Spleen (tissue), 11 donors: ENCODE data around the gene FAM110D. TPM values are rescaled to one million over a fixed set of nuclear protein-coding genes. Genes with fewer than 3 reads are reported as not detected.

Experiments used
- DNase-seq: peaks from one replicate; pipeline ENCODE4 v3.0.0-alpha.2; 2020
- H3K27ac ChIP-seq, 8 donors: fragments of 200-600 bp; sonication (generic) in 7 of 8; 1 replicate in 4 of 8; 2 replicates in 4 of 8; pipeline versions ENCODE4 v1.5.0 to v1.8.0; 2016 to 2021; ENCODE audit warnings: inconsistent platforms in 4 of 8, mild to moderate bottlenecking in 4 of 8, moderate library complexity in 1 of 8
- H3K27me3 ChIP-seq, 7 donors: fragments of 200-600 bp; sonication (generic) in 6 of 7; replicated peaks in 1 of 7; 1 replicate in 4 of 7; 2 replicates in 3 of 7; pipeline versions ENCODE4 v1.5.0 to v1.8.0; 2016 to 2021; ENCODE audit warnings: inconsistent platforms in 3 of 7, mild to moderate bottlenecking in 1 of 7
- H3K36me3 ChIP-seq, 6 donors: fragments of 200-600 bp; sonication (generic) in 5 of 6; 1 replicate in 4 of 6; 2 replicates in 2 of 6; pipeline versions ENCODE4 v1.5.0 to v1.8.0; 2016 to 2021; ENCODE audit warnings: inconsistent platforms in 2 of 6
- H3K4me1 ChIP-seq, 6 donors: fragments of 200-600 bp; sonication (generic) in 5 of 6; 1 replicate in 3 of 6; 2 replicates in 3 of 6; pipeline versions ENCODE4 v1.5.0 to v1.8.0; 2016 to 2021; ENCODE audit warnings: inconsistent platforms in 3 of 6
- H3K4me3 ChIP-seq, 8 donors: fragments of 200-600 bp; sonication (generic) in 7 of 8; 1 replicate in 4 of 8; 2 replicates in 4 of 8; pipeline versions ENCODE4 v1.5.0 to v1.8.0; 2016 to 2021; ENCODE audit warnings: inconsistent platforms in 4 of 8, mild to moderate bottlenecking in 4 of 8, moderate library complexity in 2 of 8
- H3K9me3 ChIP-seq, 8 donors: fragments of 200-600 bp; sonication (generic) in 7 of 8; 1 replicate in 4 of 8; 2 replicates in 4 of 8; pipeline versions ENCODE4 v1.5.0 to v1.8.0; 2016 to 2021; ENCODE audit warnings: inconsistent platforms in 4 of 8
- POLR2A ChIP-seq, 3 donors: fragments of 450-650 bp; IDR thresholded peaks; one replicate each; pipeline ENCODE4 v1.5.1; 2017; ENCODE audit warnings: antibody characterized with exemption in 3 of 3, mild to moderate bottlenecking in 1 of 3
- POLR2AphosphoS5 ChIP-seq, 3 donors: sonication (generic); formaldehyde crosslinking; IDR thresholded peaks; one replicate each; pipeline ENCODE4 v1.5.1; 2017; ENCODE audit warnings: antibody characterized with exemption in 3 of 3
- WGBS, 5 donors: extraction: QIAGEN DNeasy Blood & Tissue Kit in 3 of 5; methylation state at CpG; one replicate each; pipeline versions ENCODE4 v1.1.5 to v1.1.7; 2013 to 2018; 5-methylcytosine and 5-hydroxymethylcytosine counted together
- intact Hi-C: fragments of 100-400 bp; cut with DNase I; formaldehyde crosslinking; loops from one replicate; pipeline ENCODE4 v1.15.0; 2023; ENCODE audit warnings: low total_unique reads
- polyA plus RNA-seq, 3 donors: library from polyadenylated mRNA; stranded (reverse); fragments of 200-250 nt; gene quantifications; one replicate each; pipeline ENCODE4 v1.2.1, GENCODE V29; 2013
- total RNA-seq, 7 donors: library from RNA; depleted of rRNA in 3 of 7; stranded (reverse); fragments of >200 nt in 3 of 7; fragmentation: NEBNext Ultra II Directional in 4 of 7; extraction: Animal tissue kit (Norgen Biotek cat#: 25700) in 4 of 7; gene quantifications; one replicate each; pipeline versions ENCODE4 v1.1.0 to v1.2.1, GENCODE V29; 2016 to 2021
- TF ChIP-seq, protein P1 (sequence below), 11 experiments: fragments of 200-600 bp in 7 of 11; fragments of 450-650 bp in 4 of 11; sonication (generic) in 4 of 11; IDR thresholded peaks in 8 of 11; conservative IDR thresholded peaks in 3 of 11; 1 replicate in 7 of 11; 2 replicates in 4 of 11; pipeline versions ENCODE4 v1.4.0 to v1.8.0; 2016 to 2021; ENCODE audit warnings: antibody characterized with exemption in 11 of 11, inconsistent platforms in 4 of 11, mild to moderate bottlenecking in 1 of 11
- donor health status: healthy with polysubstance abuse.
- donor health status: DM: no; HTN: no; CAD: no; lungs with moderate emphysema.
- donor health status: DM: no; HTN: no; CAD: no.
- donor health status: Bipolar disorder and iron deficiency.
- donor health status: healthy.
- donor health status: DM: no; HTN: no; CAD: no.
- donor health status: DM: yes; HTN: yes; CAD: no.

Gene FAM110D
- total and polyA plus RNA-seq, 10 donors: 0.44 to 5.9 (median 1.2) TPM

DNA sequence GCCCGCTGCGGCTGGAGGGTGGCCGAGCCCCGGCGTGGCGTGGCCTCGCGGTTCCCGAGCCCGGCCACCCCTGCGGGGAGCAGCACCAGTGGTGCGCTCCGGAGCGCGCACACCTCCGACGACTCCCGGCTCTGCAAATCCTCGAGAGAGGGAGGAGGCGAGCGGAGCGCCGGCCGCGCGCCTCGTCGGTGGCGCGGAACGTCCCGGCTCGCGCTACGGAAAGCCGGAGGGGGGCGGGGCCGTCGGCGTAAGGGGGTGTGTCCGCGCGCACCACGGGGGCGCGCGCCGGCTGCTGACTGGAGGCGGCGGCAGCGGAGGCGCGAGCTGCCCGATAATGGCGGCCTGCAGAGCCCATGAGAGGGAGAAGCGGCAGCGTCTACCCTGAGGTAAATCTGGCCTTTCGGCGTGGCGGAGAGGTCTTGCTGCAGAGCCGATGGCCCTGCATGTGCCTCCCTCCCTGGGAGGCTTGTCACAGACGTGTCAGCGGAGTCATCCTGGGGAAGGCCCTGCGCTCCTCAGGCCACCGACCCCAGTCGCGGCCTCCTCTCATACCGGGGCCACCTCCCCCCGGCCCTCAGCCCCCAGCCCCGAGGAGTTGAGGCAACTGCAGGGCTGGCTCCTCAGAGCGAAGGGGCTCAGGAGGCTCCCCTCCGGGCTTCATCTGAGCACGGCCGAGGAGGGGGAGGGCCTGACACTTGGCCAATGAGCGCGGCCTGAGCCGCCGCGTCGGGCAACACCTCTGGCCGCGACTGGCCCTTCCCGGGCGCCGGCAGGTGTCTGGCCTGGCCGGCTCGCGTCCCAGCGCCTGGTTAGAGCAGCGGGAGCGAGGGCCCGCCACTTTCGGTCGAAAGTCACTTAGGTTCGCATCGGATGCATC, 47.1 kb upstream of the FAM110D start, which contains the start of gene PDIK1L:
Gene PDIK1L (plus strand): TSS at position 295 of the 877 bp plus-strand sequence. CDS start 2,485 bp downstream, outside the sequence.
- 0 to 1% (median 1%) methylated on average over 49 to 96 of the region's 96 CpGs for WGBS, 5 donors
- peaks cover 0 to 28% (median 20%) of the 10 kb centered on the region in 6 donors for H3K36me3 ChIP-seq
- peak; percentile 99 for DNase-seq
- no peaks in the 10 kb centered on the region for H3K9me3 ChIP-seq
- H3K27ac ChIP-seq: peak within 1 kb of the TSS; percentile 88 to 98 (median 97)
- intact Hi-C loops: no loop called here
- peak; percentile 87 to 93 (median 91) for TF ChIP-seq POLR2AphosphoS5 (IDR thresholded peaks at IDR 0.05)
- peak in 2 of 3 donors; percentile 8 to 26 for TF ChIP-seq POLR2A (IDR thresholded peaks at IDR 0.05)
- TF ChIP-seq, protein P1, sequence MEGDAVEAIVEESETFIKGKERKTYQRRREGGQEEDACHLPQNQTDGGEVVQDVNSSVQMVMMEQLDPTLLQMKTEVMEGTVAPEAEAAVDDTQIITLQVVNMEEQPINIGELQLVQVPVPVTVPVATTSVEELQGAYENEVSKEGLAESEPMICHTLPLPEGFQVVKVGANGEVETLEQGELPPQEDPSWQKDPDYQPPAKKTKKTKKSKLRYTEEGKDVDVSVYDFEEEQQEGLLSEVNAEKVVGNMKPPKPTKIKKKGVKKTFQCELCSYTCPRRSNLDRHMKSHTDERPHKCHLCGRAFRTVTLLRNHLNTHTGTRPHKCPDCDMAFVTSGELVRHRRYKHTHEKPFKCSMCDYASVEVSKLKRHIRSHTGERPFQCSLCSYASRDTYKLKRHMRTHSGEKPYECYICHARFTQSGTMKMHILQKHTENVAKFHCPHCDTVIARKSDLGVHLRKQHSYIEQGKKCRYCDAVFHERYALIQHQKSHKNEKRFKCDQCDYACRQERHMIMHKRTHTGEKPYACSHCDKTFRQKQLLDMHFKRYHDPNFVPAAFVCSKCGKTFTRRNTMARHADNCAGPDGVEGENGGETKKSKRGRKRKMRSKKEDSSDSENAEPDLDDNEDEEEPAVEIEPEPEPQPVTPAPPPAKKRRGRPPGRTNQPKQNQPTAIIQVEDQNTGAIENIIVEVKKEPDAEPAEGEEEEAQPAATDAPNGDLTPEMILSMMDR (IDR thresholded peaks at IDR 0.05 in 8 of 11, conservative IDR thresholded peaks at IDR 0.05 in 3 of 11): peak in 2 of 11 experiments; percentile 11 to 31
- peak within 1 kb of the TSS; percentile 92 to 100 (median 100) for H3K4me3 ChIP-seq
- H3K4me1 ChIP-seq: peaks cover 15 to 54% (median 32%) of the 10 kb centered on the region in 6 donors
- H3K27me3 ChIP-seq: no peaks in the 10 kb centered on the region

DNA sequence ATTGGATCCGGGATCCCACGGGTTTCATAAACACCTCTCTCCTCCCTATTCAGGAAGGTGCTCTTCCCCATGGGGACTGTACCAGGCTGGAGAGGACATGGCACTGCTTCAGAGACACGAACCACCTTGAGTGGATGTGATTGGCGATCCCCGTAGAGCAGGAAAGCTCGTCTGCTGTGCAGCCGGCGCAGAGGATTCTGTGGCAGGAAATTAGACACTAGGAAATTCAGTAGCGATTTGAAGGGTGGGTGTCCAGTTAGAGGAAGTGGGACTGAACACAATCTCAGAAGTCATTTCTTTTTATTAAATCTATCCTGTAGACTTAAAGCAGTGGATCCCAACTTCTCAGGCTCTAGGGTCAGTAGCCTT, 46.5 kb upstream of the FAM110D start:
- 0% methylated on average over 7 to 9 of the region's 9 CpGs for WGBS, 5 donors
- H3K4me1 ChIP-seq: peaks cover 15 to 55% (median 32%) of the 10 kb centered on the region in 6 donors
- peaks cover 0 to 34% (median 21%) of the 10 kb centered on the region in 6 donors for H3K36me3 ChIP-seq
- H3K9me3 ChIP-seq: no peaks in the 10 kb centered on the region
- peak overlapping the region; percentile 92 to 100 (median 100) for H3K4me3 ChIP-seq
- intact Hi-C loops: no loop called here
- TF ChIP-seq, protein P1 (IDR thresholded peaks at IDR 0.05 in 8 of 11, conservative IDR thresholded peaks at IDR 0.05 in 3 of 11): no peak
- TF ChIP-seq POLR2A (IDR thresholded peaks at IDR 0.05): peak in 1 of 3 donors; percentile 12
- TF ChIP-seq POLR2AphosphoS5 (IDR thresholded peaks at IDR 0.05): peak in 1 of 3 donors; percentile 1
- DNase-seq: no peak
- H3K27me3 ChIP-seq: no peaks in the 10 kb centered on the region
- peak overlapping the region; percentile 88 to 98 (median 97) for H3K27ac ChIP-seq

GRCh38 chr1:26114165-26114927, 44.5 kb upstream of the FAM110D start:
- no peak overlapping the region for H3K4me3 ChIP-seq
- TF ChIP-seq POLR2A (IDR thresholded peaks at IDR 0.05) (no peak), POLR2AphosphoS5 (IDR thresholded peaks at IDR 0.05) (no peak)
- TF ChIP-seq, protein P1 (IDR thresholded peaks at IDR 0.05 in 8 of 11, conservative IDR thresholded peaks at IDR 0.05 in 3 of 11): no peak
- peak overlapping the region in 1 of 8 donors; percentile 4 for H3K27ac ChIP-seq
- WGBS, 5 donors: 89 to 94% (median 92%) methylated on average over 12 of the region's 12 CpGs
- peaks cover 4 to 53% (median 33%) of the 10 kb centered on the region in 6 donors for H3K36me3 ChIP-seq
- H3K9me3 ChIP-seq: no peaks in the 10 kb centered on the region
- no peak for DNase-seq
- peaks cover 15 to 70% (median 35%) of the 10 kb centered on the region in 6 donors for H3K4me1 ChIP-seq
- intact Hi-C loops: no loop called here
- H3K27me3 ChIP-seq: no peaks in the 10 kb centered on the region
